HCT116 (cell line): ENCODE measurements around the gene PYCR2. TPM values are rescaled to one million over a fixed set of nuclear protein-coding genes. Genes with fewer than 3 reads are reported as not detected.

Source experiments
- ATAC-seq: fragments of 200-7000 bp; cut with Tn5 transposase; 2 replicates; pipeline ENCODE4 v1.9.1; 2020; ENCODE audit warnings: mild to moderate bottlenecking, moderate library complexity
- BruUV-seq: library from RNA; stranded (reverse); fragments of 400-500 nt; replicated peaks from 2 replicates; lab custom pipeline; 2021; lab: Mats Ljungman, UMichigan
- CTCF ChIA-PET: fragments of 300-600 bp; sonication (Branson Sonifier 250); formaldehyde crosslinking; loops from one replicate; lab custom pipeline; 2021; ENCODE audit warnings: antibody characterized with exemption; lab: Charles Lee
- POLR2A ChIA-PET: fragments of 300-600, 350-600 bp; sonication (Branson Sonifier 250); formaldehyde crosslinking; loops from one replicate; lab custom pipeline; 2021; ENCODE audit warnings: antibody characterized with exemption; lab: Charles Lee
- RAD21 ChIA-PET, 2 experiments: fragments of 300-600 bp; sonication (Branson Sonifier 250); formaldehyde crosslinking; loops; one replicate each; lab custom pipeline; 2023; ENCODE audit warnings: low total read pairs in 2 of 2; ENCODE audit not compliant: uncharacterized antibody in 2 of 2, unreplicated experiment in 2 of 2, low non-redundant PET in 1 of 2; lab: Charles Lee
- DNase-seq: peaks from one replicate; pipeline ENCODE4 v3.0.0-alpha.2; 2010; ENCODE audit warnings: low read depth, low spot score
- H2AFZ ChIP-seq: fragments of 200-600 bp; shearing (Covaris generic), sonication (generic); 2 replicates; pipeline ENCODE4 v1.6.1; 2017; ENCODE audit warnings: low read depth, mixed run types, mixed read lengths, antibody characterized with exemption, low read length; ENCODE audit not compliant: poor library complexity, severe bottlenecking
- H3K27ac ChIP-seq: 2 replicates; pipeline ENCODE4 v1.5.1; 2012; ENCODE audit warnings: low read depth, low read length
- H3K27me3 ChIP-seq: fragments of 200-600 bp; sonication (generic); 2 replicates; pipeline ENCODE4 v1.6.1; 2016; ENCODE audit warnings: mixed run types, low read length, mixed read lengths; ENCODE audit not compliant: insufficient read depth
- H3K36me3 ChIP-seq, 2 experiments: fragments of 200-500 bp in 1 of 2; fragments of 200-600 bp in 1 of 2; sonication (Bioruptor generic) in 1 of 2; sonication (generic) in 1 of 2; 2 replicates each; pipeline versions ENCODE4 v1.5.1 to v1.6.1; 2014 to 2016; ENCODE audit warnings: low read length in 2 of 2, inconsistent platforms in 1 of 2, mixed read lengths in 1 of 2, mixed run types in 1 of 2; ENCODE audit not compliant: insufficient read depth in 2 of 2, control insufficient read depth in 1 of 2
- H3K4me1 ChIP-seq, 2 experiments: fragments of 200-600 bp in 1 of 2; sonication (generic) in 1 of 2; 2 replicates each; pipeline versions ENCODE4 v1.5.1 to v1.6.1; 2012 to 2017; ENCODE audit warnings: low read length in 2 of 2, inconsistent platforms in 1 of 2, mild to moderate bottlenecking in 1 of 2, mixed read lengths in 1 of 2, mixed run types in 1 of 2, moderate library complexity in 1 of 2; ENCODE audit not compliant: insufficient read depth in 2 of 2, control insufficient read depth in 1 of 2
- H3K4me2 ChIP-seq: fragments of 200-600 bp; sonication (generic); 2 replicates; pipeline ENCODE4 v1.6.1; 2017; ENCODE audit warnings: mixed run types, low read length, mixed read lengths
- H3K4me3 ChIP-seq, 2 experiments: fragments of 200-600 bp in 1 of 2; sonication (generic) in 1 of 2; replicated peaks in 1 of 2; 2 replicates each; pipeline ENCODE4 v1.5.1; 2011 to 2016; ENCODE audit warnings: low read length in 2 of 2, control low read depth in 1 of 2, low read depth in 1 of 2, mild to moderate bottlenecking in 1 of 2, mixed read lengths in 1 of 2, mixed run types in 1 of 2
- H3K79me2 ChIP-seq: fragments of 200-600 bp; sonication (generic); 2 replicates; pipeline ENCODE4 v1.6.1; 2017; ENCODE audit warnings: mild to moderate bottlenecking, mixed run types, low read length, moderate library complexity, mixed read lengths; ENCODE audit not compliant: insufficient read depth
- H3K9ac ChIP-seq: fragments of 200-600 bp; sonication (generic); 2 replicates; pipeline ENCODE4 v1.6.1; 2016; ENCODE audit warnings: low read length, mixed read lengths
- H3K9me2 ChIP-seq: fragments of 200-600 bp; sonication (generic), shearing (Covaris generic); 2 replicates; pipeline ENCODE4 v1.6.1; 2017; ENCODE audit warnings: mixed run types, mild to moderate bottlenecking, moderate library complexity; ENCODE audit not compliant: insufficient read depth
- H3K9me3 ChIP-seq, 2 experiments: fragments of 200-500 bp in 1 of 2; fragments of 200-600 bp in 1 of 2; sonication (Bioruptor generic) in 1 of 2; sonication (generic) in 1 of 2; 2 replicates each; pipeline ENCODE4 v1.6.1; 2014 to 2017; ENCODE audit warnings: low read length in 2 of 2, mixed read lengths in 2 of 2, inconsistent platforms in 1 of 2, low read depth in 1 of 2, mild to moderate bottlenecking in 1 of 2, mixed run types in 1 of 2, moderate library complexity in 1 of 2; ENCODE audit not compliant: control insufficient read depth in 1 of 2, insufficient read depth in 1 of 2
- H4K20me1 ChIP-seq: fragments of 200-600 bp; sonication (generic), shearing (Covaris generic); 2 replicates; pipeline ENCODE4 v1.6.1; 2017; ENCODE audit warnings: mixed run types, mild to moderate bottlenecking, moderate library complexity; ENCODE audit not compliant: insufficient read depth
- CBX3 ChIP-seq: IDR thresholded peaks from 2 replicates; pipeline ENCODE4 v1.6.1; 2012; ENCODE audit warnings: low read depth
- CEBPB ChIP-seq: IDR thresholded peaks from 2 replicates; pipeline ENCODE4 v1.6.1; 2012; ENCODE audit warnings: low read depth
- ELF1 ChIP-seq: IDR thresholded peaks from 2 replicates; pipeline ENCODE4 v1.6.1; 2012; ENCODE audit warnings: low read depth, borderline replicate concordance
- EZH2phosphoT487 ChIP-seq: fragments of 200-600 bp; IDR thresholded peaks from 2 replicates; pipeline ENCODE4 v1.6.1; 2018; ENCODE audit warnings: antibody characterized with exemption, borderline replicate concordance
- FOSL1 ChIP-seq: IDR thresholded peaks from 2 replicates; pipeline ENCODE4 v1.6.1; 2012; ENCODE audit warnings: low read depth
- JUND ChIP-seq: IDR thresholded peaks from 2 replicates; pipeline ENCODE4 v1.6.1; 2012
- MAX ChIP-seq: IDR thresholded peaks from 2 replicates; pipeline ENCODE4 v1.6.1; 2012
- POLR2A ChIP-seq: IDR thresholded peaks from 2 replicates; pipeline ENCODE4 v1.7.0; 2011; ENCODE audit warnings: borderline replicate concordance; ENCODE audit not compliant: insufficient read depth, insufficient read length; ENCODE audit errors: extremely low read depth
- POLR2AphosphoS5 ChIP-seq: IDR thresholded peaks from 2 replicates; pipeline ENCODE4 v1.6.1; 2011; ENCODE audit warnings: mild to moderate bottlenecking, low read depth, low read length, moderate library complexity
- RAD21 ChIP-seq: IDR thresholded peaks from 2 replicates; pipeline ENCODE4 v1.6.1; 2012; ENCODE audit warnings: low read depth, mild to moderate bottlenecking
- REST ChIP-seq: IDR thresholded peaks from 2 replicates; pipeline ENCODE4 v1.6.1; 2012; ENCODE audit warnings: low read depth
- SP1 ChIP-seq: IDR thresholded peaks from 2 replicates; pipeline ENCODE4 v1.6.1; 2012; ENCODE audit warnings: low read depth
- TCF7L2 ChIP-seq: IDR thresholded peaks from 2 replicates; pipeline ENCODE4 v1.7.0; 2011; ENCODE audit warnings: borderline replicate concordance, inconsistent platforms; ENCODE audit not compliant: insufficient read depth, insufficient read length; ENCODE audit errors: extremely low read depth
- YY1 ChIP-seq: IDR thresholded peaks from 2 replicates; pipeline ENCODE4 v1.6.1; 2011; ENCODE audit warnings: low read length, low read depth, moderate library complexity, mild to moderate bottlenecking; ENCODE audit not compliant: insufficient replicate concordance; ENCODE audit errors: extremely low read depth
- ZFX ChIP-seq: fragments of 450-650 bp; IDR thresholded peaks from 2 replicates; pipeline ENCODE4 v1.6.1; 2017
- intact Hi-C: fragments of 100-400 bp; cut with micrococcal nuclease; formaldehyde crosslinking; loops from 2 replicates; pipeline ENCODE4 v1.10.0; 2022
- total RNA-seq: library from RNA; stranded (reverse); gene quantifications from one replicate; pipeline ENCODE4 v1.2.1, GENCODE V29; 2021; ENCODE audit not compliant: unreplicated experiment
- TF ChIP-seq, protein P1 (sequence below), 3 experiments: fragments of 200-600 bp in 1 of 3; sonication (generic) in 1 of 3; IDR thresholded peaks in 2 of 3; conservative IDR thresholded peaks in 1 of 3; 2 replicates each; pipeline ENCODE4 v1.5.1; 2012 to 2017; ENCODE audit warnings: low read depth in 2 of 3, low read length in 2 of 3, antibody characterized with exemption in 1 of 3, borderline replicate concordance in 1 of 3, control low read depth in 1 of 3, mild to moderate bottlenecking in 1 of 3, mixed read lengths in 1 of 3, mixed run types in 1 of 3, moderate library complexity in 1 of 3; ENCODE audit not compliant: insufficient read depth in 1 of 3
- TF ChIP-seq, protein P2 (sequence below): IDR thresholded peaks from 2 replicates; pipeline ENCODE4 v1.6.1; 2011; ENCODE audit warnings: mild to moderate bottlenecking, low read length, moderate library complexity; ENCODE audit not compliant: insufficient replicate concordance; ENCODE audit errors: extremely low read depth
- TF ChIP-seq, protein P3 (sequence below): IDR thresholded peaks from 2 replicates; pipeline ENCODE4 v1.6.1; 2012

The PYCR2 gene
- total RNA-seq, 1 experiment from 2014 or later = 107 TPM

- POLR2A ChIA-PET = no interaction called here
- H3K27me3 ChIP-seq = no peaks in the 10 kb centered on the region
- intact Hi-C loops = no loop called here
- H4K20me1 ChIP-seq = no peaks in the 10 kb centered on the region
- no peak overlapping the region for H3K4me3 ChIP-seq
- peaks cover 8 to 16% of the 10 kb centered on the region in 2 experiments; a peak in 3 of 4 replicates for H3K4me1 ChIP-seq
- H3K9me3 ChIP-seq = no peaks in the 10 kb centered on the region
- RAD21 ChIA-PET = no interaction called here
- no peak overlapping the region for H3K9ac ChIP-seq
- H3K36me3 ChIP-seq = no peaks in the 10 kb centered on the region
- DNase-seq (no peak), ATAC-seq (no peak)
- TF ChIP-seq RAD21 = no peak
- TF ChIP-seq CEBPB = no peak
- TF ChIP-seq MAX = no peak
- no peak for TF ChIP-seq REST
- TF ChIP-seq YY1 = no peak
- no peak for TF ChIP-seq EZH2phosphoT487
- no peak for TF ChIP-seq ZFX
- TF ChIP-seq TCF7L2 = no peak
- no peak for TF ChIP-seq POLR2A
- TF ChIP-seq SP1 = no peak
- TF ChIP-seq ELF1 = no peak
- no peak for TF ChIP-seq JUND
- TF ChIP-seq CBX3 = no peak
- TF ChIP-seq FOSL1 = no peak
- no peak for TF ChIP-seq POLR2AphosphoS5
- TF ChIP-seq, protein P1, sequence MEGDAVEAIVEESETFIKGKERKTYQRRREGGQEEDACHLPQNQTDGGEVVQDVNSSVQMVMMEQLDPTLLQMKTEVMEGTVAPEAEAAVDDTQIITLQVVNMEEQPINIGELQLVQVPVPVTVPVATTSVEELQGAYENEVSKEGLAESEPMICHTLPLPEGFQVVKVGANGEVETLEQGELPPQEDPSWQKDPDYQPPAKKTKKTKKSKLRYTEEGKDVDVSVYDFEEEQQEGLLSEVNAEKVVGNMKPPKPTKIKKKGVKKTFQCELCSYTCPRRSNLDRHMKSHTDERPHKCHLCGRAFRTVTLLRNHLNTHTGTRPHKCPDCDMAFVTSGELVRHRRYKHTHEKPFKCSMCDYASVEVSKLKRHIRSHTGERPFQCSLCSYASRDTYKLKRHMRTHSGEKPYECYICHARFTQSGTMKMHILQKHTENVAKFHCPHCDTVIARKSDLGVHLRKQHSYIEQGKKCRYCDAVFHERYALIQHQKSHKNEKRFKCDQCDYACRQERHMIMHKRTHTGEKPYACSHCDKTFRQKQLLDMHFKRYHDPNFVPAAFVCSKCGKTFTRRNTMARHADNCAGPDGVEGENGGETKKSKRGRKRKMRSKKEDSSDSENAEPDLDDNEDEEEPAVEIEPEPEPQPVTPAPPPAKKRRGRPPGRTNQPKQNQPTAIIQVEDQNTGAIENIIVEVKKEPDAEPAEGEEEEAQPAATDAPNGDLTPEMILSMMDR (IDR thresholded peaks at IDR 0.05 in 2 of 3, conservative IDR thresholded peaks at IDR 0.05 in 1 of 3; ENCODE audit: borderline replicate concordance in 1 of 3, insufficient read depth in 1 of 3, low read depth in 2 of 3, low read length in 2 of 3) = no peak
- TF ChIP-seq, protein P2, sequence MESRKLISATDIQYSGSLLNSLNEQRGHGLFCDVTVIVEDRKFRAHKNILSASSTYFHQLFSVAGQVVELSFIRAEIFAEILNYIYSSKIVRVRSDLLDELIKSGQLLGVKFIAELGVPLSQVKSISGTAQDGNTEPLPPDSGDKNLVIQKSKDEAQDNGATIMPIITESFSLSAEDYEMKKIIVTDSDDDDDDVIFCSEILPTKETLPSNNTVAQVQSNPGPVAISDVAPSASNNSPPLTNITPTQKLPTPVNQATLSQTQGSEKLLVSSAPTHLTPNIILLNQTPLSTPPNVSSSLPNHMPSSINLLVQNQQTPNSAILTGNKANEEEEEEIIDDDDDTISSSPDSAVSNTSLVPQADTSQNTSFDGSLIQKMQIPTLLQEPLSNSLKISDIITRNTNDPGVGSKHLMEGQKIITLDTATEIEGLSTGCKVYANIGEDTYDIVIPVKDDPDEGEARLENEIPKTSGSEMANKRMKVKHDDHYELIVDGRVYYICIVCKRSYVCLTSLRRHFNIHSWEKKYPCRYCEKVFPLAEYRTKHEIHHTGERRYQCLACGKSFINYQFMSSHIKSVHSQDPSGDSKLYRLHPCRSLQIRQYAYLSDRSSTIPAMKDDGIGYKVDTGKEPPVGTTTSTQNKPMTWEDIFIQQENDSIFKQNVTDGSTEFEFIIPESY = no peak
- TF ChIP-seq, protein P3, sequence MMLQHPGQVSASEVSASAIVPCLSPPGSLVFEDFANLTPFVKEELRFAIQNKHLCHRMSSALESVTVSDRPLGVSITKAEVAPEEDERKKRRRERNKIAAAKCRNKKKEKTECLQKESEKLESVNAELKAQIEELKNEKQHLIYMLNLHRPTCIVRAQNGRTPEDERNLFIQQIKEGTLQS = no peak
- H3K4me2 ChIP-seq = peak overlapping the region; percentile 63
- no peaks in the 10 kb centered on the region for H3K9me2 ChIP-seq
- H3K79me2 ChIP-seq = no peaks in the 10 kb centered on the region
- no peak overlapping the region for H2AFZ ChIP-seq
- CTCF ChIA-PET = interaction anchor here (1.3 kb wide), 1 partner anchor 15 kb away, joined by 6 read pairs; no protein-coding TSS in a partner anchor
- BruUV-seq = no TSS peak
- no peak overlapping the region for H3K27ac ChIP-seq
Measured at GRCh38 chr1:225896494-225896893, 27.6 kb downstream of the PYCR2 start.
